Peyer's patch (tissue), 4 donors: Measurements from ENCODE around the gene FFAR4.

Source experiments
- POLR2A ChIP-seq, 2 donors: fragments of 450-650 bp; IDR thresholded peaks; one replicate each; pipeline ENCODE4 v1.5.1; 2017; ENCODE audit warnings: antibody characterized with exemption in 2 of 2, mild to moderate bottlenecking in 2 of 2, moderate library complexity in 2 of 2
- TF ChIP-seq, protein P1 (sequence below), 6 experiments: fragments of 450-650 bp in 4 of 6; fragments of 200-600 bp in 2 of 6; sonication (generic) in 1 of 6; IDR thresholded peaks; one replicate each; pipeline ENCODE4 v1.5.1; 2017 to 2019; ENCODE audit warnings: antibody characterized with exemption in 6 of 6, mild to moderate bottlenecking in 3 of 6, moderate library complexity in 1 of 6

DNA sequence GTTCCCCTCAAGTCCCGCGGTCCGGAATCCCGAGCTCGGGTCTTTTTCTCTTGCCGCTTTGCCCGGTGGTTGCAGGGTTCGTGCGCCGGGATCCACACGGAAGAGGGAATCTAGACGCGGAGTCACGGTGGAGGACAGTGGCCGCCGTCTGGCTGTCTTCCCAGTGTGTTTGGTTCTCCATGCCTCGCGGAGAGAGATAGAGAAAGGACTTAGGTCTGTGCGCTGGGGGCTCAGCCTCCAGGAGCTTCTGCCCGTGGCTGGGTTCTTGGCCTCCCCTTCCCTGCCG lies 1.6 kb downstream of the FFAR4 start:
- TF ChIP-seq, protein P1, sequence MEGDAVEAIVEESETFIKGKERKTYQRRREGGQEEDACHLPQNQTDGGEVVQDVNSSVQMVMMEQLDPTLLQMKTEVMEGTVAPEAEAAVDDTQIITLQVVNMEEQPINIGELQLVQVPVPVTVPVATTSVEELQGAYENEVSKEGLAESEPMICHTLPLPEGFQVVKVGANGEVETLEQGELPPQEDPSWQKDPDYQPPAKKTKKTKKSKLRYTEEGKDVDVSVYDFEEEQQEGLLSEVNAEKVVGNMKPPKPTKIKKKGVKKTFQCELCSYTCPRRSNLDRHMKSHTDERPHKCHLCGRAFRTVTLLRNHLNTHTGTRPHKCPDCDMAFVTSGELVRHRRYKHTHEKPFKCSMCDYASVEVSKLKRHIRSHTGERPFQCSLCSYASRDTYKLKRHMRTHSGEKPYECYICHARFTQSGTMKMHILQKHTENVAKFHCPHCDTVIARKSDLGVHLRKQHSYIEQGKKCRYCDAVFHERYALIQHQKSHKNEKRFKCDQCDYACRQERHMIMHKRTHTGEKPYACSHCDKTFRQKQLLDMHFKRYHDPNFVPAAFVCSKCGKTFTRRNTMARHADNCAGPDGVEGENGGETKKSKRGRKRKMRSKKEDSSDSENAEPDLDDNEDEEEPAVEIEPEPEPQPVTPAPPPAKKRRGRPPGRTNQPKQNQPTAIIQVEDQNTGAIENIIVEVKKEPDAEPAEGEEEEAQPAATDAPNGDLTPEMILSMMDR (IDR thresholded peaks at IDR 0.05): no peak
- no peak for TF ChIP-seq POLR2A (IDR thresholded peaks at IDR 0.05)
